Dermis microvascular lymphatic vessel endothelial cell (primary cell): Measurements from ENCODE around the gene STX12. TPM values are rescaled to one million over a fixed set of nuclear protein-coding genes. Genes with fewer than 3 reads are reported as not detected.
"Not testable (repeated sequence)": the region's sequence is repeated elsewhere in the genome, so short reads cannot be mapped to it uniquely, and the experiment has no call there.

Experiments used
- DNase-seq, 2 donors: peaks; one replicate each; pipeline versions ENCODE4 v3.0.0 to v3.0.0-alpha.2; 2010; ENCODE audit warnings: low read depth in 2 of 2
- total RNA-seq: library from RNA; depleted of rRNA; stranded (reverse); fragments of >200 nt; gene quantifications from 2 replicates; pipeline ENCODE4 v1.2.1, GENCODE V29; 2014

The STX12 gene
- total RNA-seq, 1 donor from 2014 or later: 56.4 TPM

GRCh38 chr1:27775336-27775735 is 2.3 kb downstream of the STX12 start:
- DNase-seq: not testable (repeated sequence)

GRCh38 chr1:27776276-27776675 is 3.3 kb downstream of the STX12 start:
- not testable (repeated sequence) for DNase-seq

GRCh38 chr1:27778056-27778455 is 5.0 kb downstream of the STX12 start:
- DNase-seq: no peak

- no peak for DNase-seq
These were observed 6.1 kb downstream of the STX12 start for GRCh38 chr1:27779122-27779521.

GRCh38 chr1:27782950-27783349 is 9.9 kb downstream of the STX12 start:
- no peak for DNase-seq

- no peak for DNase-seq
These were observed 11.7 kb downstream of the STX12 start for GRCh38 chr1:27784700-27785099.

GRCh38 chr1:27785781-27786455 is 12.9 kb downstream of the STX12 start:
- DNase-seq: peak in 1 of 2 donors; percentile 36

GRCh38 chr1:27787895-27788294 is 14.9 kb downstream of the STX12 start:
- peak in 1 of 2 donors; percentile 40 for DNase-seq

- DNase-seq: peak; percentile 17 to 95
These were observed 16.6 kb downstream of the STX12 start for GRCh38 chr1:27789540-27790041.

- DNase-seq: not testable (repeated sequence)
These were observed 17.3 kb downstream of the STX12 start for GRCh38 chr1:27790270-27790669.

- DNase-seq: no peak
These were observed 22.6 kb downstream of the STX12 start for GRCh38 chr1:27795601-27796000.

- no peak for DNase-seq
These were observed 31.8 kb downstream of the STX12 start for GRCh38 chr1:27804791-27805190.

- no peak for DNase-seq
These were observed 33.7 kb downstream of the STX12 start for GRCh38 chr1:27806758-27807157.

- DNase-seq: no peak
These were observed 34.4 kb downstream of the STX12 start for GRCh38 chr1:27807385-27807784.

- not testable (repeated sequence) for DNase-seq
These were observed 35.1 kb downstream of the STX12 start for GRCh38 chr1:27808131-27808530.

GRCh38 chr1:27809883-27810282 is 36.9 kb downstream of the STX12 start:
- DNase-seq: no peak

- no peak for DNase-seq
These were observed 38.9 kb downstream of the STX12 start for GRCh38 chr1:27811741-27812500.

GRCh38 chr1:27816921-27817630 is 44.1 kb downstream of the STX12 start:
- DNase-seq: no peak

- no peak for DNase-seq
These were observed 48.8 kb downstream of the STX12 start for GRCh38 chr1:27821761-27822315.

- no peak for DNase-seq
These were observed 50.8 kb downstream of the STX12 start for GRCh38 chr1:27823784-27824183.

GRCh38 chr1:27824411-27824810 is 51.4 kb downstream of the STX12 start:
- DNase-seq: no peak
